Stimulated activated CD4-positive, alpha-beta T cell treated with anti-CD3 and anti-CD28 coated beads, TNF-alpha, amount 100 ng/mL, for 24 hours (primary cell): ENCODE measurements around the gene LSR.

Source experiments
- DNase-seq, 3 experiments: peaks; one replicate each; pipeline ENCODE4 v3.0.0-alpha.2; 2020; ENCODE audit warnings: low read depth in 3 of 3

The LSR gene, protein sequence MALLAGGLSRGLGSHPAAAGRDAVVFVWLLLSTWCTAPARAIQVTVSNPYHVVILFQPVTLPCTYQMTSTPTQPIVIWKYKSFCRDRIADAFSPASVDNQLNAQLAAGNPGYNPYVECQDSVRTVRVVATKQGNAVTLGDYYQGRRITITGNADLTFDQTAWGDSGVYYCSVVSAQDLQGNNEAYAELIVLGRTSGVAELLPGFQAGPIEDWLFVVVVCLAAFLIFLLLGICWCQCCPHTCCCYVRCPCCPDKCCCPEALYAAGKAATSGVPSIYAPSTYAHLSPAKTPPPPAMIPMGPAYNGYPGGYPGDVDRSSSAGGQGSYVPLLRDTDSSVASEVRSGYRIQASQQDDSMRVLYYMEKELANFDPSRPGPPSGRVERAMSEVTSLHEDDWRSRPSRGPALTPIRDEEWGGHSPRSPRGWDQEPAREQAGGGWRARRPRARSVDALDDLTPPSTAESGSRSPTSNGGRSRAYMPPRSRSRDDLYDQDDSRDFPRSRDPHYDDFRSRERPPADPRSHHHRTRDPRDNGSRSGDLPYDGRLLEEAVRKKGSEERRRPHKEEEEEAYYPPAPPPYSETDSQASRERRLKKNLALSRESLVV

DNA sequence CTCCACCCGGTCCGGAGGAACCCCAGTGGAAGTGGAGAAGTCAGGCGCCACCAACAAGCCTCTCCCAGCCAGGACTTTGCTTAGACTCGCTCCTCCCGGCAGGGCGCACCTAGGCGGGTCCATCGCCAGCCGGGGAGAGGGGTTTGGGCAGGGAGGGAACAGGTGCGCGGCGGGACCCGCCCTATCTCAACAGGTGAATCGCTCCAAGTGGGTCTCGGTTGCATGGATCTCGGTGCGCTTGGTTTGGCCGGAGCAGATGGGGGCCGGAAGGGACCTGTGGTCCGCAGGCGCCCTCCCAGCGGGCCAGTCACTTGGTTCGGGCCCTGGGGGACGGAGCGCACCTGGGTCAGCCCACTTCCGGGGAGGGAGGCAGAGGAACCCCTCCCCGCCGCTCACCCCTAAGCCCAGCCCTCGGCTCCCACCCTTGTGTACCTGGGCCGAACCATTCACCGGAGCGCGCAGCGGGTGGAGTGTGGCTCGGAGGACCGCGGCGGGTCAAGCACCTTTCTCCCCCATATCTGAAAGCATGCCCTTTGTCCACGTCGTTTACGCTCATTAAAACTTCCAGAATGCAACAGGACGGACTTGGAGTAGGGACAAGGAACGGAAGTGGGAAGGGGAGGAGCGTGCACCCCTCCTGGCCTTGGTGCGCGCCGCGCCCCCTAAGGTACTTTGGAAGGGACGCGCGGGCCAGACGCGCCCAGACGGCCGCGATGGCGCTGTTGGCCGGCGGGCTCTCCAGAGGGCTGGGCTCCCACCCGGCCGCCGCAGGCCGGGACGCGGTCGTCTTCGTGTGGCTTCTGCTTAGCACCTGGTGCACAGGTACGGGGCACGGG, at the start of gene LSR:
Gene LSR, plus strand, starts transcription at position 693 of the 836 bp plus-strand sequence. Its CDS starts 21 bp downstream, at position 714.
- DNase-seq = peak in 2 of 3 experiments; percentile 46 to 63

DNA sequence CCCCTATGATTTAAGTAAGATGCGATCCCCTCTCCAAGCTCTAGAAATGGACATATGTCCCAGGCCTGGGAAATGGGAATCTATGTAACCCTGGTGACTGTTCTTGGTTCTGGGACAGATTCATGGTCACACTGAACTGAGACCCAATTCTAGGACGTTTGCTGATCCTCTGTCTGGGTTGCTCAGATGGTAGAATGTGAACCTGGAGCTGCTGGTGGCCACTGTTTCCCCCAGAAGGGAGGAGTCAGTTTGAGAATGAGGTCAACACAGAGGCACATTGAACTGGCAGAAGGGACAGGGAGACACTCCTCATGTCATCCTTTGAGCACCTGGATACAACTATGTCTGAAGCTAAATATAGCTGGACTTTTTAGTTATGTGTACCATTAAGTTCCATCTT, 49.3 kb upstream of the LSR start:
- DNase-seq = no peak

DNA sequence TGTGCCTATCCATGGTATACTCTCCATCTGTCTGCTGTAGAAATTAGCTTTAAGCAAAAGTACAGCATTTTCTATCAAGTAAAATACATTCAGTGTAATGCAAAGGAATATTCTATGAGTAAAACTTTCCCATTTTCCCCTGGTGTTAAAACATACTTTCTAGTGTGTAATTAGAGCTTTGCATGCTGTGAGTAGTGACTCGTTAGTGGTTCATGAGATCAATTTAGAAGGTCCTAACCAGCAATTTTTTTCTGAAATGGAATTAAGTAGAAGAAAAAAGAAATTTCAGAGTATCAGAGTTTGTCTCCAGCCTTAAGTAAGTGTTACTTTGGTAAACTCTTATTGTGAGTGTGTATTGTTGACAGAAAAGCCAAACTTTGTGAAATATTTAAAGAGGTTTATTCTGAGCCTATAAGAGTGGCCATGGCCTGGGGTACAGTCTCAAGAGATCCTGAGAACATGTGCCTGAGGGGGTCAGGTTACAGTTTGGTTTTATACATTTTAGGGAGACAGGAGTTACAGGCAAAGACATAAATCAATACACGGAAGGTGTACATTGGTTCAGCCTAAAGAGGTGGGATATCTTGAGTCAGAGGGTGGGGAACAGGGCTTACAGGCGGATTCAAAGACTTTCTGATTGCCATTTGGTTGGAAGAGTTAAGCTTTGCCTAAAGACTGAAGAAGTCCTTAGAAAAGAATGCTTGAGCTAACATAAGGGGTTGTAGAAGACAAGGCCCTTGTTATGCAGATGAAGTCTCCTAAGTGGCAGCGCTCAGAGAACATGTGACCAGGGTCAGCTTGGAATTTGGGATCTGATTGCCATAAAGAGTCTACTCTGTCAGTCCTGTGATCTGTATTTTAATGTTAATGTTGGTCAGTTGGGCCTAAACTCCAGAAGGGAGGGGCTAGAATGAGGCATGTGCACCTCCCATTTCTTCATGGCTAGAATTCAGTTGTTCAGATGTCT, 45.8 kb upstream of the LSR start:
- DNase-seq = no peak

DNA sequence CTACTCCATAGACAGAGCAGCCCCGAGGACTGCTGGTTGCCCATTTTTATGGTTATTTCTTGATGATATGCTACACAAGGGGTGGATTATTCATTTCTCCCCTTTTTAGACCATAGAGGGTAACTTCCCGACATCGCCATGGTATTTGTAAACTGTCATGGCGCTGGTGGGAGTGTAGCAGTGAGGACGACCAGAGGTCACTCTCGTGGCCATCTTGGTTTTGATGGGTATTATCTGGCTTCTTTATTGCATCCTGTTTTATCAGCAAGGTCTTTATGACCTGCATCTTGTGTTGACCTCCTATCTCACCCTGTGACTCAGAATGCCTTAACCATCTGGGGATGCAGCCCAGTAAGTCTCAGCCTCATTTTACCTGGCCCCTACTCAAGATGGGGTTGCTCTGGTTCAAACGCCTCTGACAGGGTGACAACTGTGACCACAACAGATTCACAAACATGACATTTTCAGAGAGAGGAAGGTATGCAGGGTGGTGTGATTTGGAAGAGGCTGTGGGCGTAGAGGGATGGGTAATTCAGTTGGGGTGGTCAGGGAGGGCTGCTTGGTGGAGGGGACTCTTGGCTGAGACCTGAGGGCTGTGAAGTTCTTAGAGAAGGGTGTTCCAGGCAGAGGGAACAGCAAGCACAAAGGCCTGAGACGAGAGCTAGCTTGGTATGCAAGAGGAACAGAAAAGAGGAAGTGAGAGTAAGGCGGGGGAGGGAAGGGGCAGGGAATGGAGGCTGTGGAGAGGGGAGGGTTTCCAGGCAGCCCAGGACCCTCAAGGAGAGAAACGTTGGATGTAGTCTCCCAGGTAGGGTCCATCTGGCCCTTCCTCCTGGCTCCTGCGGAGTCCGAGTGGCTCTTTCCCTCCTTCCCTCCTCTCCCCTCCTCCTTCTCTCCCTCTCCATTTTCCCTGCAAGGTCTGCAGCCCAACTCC, 43.7 kb upstream of the LSR start:
- no peak for DNase-seq

DNA sequence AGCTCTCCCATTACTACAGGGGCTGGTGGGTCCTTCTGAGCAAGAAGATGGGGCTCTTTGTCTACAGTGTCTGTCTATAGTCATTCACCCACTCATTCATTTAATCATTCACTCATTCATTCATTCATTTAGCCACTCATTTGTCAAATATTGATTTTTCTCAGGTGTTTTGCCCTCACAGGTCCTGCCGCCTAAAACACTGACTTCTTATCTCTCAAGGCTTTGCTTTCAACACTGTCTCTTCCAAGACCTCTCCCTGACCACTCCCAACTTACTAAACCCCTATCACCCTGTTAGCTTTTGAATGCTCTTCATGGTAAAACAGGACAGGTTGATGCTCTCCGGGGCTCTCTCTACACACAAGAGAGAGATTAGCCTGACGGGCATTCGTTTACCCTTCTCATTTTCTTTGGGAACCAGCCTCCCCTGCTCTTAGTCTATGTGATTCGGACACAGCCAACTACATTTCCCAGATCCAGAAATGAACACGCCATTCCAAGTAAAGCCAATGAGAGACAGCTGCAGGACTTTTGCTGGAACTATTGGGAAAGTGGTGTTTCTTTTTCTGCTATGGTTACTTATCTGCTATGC, 43.0 kb upstream of the LSR start:
- DNase-seq = no peak

DNA sequence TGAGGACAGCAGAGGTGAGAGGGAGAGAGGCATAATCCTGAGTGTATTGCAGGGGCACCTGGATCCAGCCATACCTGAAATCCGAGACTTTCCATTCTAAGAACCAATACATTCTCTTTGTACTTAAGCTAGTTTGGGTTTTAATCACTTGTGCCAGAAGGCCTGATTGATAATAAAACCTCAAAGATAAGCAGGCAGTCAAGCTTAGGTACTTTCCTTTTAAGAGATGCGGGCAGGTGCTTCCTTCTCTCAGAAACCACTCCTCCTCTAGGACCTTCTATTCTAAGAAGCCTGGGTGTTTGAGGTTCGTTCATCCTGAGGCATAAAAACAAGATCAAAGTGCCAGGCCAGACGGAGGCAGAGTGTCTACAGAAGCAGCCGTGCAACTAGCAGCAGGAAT, 42.4 kb upstream of the LSR start:
- DNase-seq = no peak

DNA sequence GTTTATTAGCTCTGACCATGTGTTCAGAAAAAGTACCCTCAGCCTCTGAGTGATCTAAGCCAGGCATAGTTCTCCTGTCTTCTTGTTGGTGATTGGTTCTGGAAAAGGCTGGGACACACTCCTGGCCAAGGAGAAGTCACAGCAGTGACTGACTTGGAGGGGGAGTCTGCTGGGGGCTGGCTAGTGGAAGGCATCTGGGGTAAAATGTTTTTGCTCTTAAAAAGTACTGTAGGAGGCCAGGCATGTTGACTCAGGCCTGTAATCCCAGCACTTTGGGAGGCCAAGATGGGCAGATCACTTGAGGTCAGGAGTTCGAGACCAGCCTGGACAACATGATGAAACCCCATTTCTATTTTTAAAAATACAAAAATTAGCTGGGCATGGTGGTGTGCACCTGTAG, 41.9 kb upstream of the LSR start:
- no peak for DNase-seq

DNA sequence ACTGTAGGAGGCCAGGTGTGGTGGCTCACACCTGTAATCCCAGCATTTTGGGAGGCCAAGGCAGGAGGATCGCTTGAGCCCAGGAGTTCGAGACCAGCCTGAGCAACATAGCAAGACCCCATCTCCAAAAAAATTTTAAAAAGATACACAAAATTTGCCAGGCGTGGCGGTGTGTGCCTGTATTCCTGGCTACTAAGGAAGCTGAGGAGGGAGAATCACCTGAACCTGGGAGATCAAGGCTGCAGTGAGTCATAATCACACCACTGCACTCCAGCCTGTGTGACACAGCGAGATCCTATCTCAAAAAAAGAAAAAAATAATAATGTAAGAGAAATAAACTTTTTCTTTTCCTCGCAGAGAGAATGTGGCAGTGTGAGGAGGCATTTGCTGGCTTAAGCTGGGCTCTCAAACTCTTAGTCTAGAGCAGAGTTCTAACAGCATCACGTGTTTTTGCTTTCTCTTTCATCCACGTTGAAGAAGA, 41.4 kb upstream of the LSR start:
- DNase-seq = no peak

DNA sequence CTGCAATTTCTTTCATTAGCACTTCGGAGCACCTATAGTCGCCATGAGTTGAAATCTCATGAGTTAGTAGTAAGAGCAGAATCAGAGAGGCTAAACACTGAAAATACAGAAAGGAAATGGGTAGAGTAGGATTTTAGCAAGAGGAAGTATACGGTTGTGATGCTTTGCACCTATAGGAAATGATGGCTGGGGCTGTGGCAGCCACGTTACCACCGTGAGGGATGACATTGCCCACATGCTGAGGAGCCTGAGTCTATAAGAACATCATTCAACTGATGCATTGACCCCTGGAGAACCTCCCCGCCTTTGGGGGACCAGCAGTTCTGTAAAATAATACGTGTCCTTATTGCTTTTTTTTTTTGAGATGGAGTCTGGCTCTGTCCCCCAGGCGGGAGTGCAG, 40.7 kb upstream of the LSR start:
- no peak for DNase-seq

DNA sequence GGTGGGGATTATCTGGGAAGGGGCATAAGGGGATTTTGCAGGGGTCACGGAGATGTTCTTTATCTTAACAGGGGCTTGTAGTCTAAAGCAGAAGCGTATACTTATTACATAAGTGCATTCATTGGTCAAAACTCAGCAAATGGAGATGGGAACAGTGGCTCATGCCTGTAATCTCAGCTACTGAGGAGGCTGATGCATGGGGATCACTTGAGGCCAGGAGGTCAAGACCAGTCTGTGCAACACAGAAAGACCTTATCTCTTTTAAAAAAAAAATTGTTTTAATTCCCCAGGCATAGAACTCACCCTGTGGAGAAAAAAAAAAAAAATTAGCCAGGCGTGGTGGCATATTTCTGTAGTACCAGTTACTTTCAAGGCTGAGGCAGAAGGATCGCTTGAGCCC, 39.2 kb upstream of the LSR start:
- DNase-seq = no peak

DNA sequence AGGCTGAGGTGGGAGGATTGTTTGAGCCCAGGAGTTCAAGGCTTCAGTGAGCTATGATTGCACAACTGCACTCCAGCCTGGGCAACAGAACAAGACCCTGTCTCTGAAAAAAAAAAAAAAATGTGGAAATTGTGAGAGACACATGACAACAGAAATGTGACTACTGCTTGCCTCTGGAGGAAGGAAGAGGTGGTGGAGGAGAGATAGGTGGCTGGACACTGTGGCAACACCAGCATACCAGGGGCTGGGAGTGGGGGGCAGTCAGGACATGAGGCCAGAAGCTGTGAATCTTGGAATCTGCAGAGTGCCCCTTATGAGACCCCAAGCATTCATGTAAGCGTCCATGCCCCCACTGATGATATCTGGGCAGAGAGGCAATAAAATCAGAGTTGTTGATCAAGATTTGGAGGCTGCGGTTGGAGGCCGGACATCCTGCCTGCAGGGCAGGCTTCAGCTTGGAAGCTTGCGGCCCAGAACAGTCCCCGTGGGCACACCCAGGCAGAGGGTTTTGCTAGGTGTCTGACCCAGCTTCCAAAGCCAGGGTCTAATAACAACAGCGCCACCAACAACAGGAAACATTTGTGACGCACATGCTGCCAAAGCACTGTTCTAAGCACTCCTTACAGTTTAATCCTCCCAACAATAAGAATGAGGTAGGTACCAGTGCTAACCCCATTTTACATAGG, 37.1 kb upstream of the LSR start:
- DNase-seq = peak in 1 of 3 experiments; percentile 41

DNA sequence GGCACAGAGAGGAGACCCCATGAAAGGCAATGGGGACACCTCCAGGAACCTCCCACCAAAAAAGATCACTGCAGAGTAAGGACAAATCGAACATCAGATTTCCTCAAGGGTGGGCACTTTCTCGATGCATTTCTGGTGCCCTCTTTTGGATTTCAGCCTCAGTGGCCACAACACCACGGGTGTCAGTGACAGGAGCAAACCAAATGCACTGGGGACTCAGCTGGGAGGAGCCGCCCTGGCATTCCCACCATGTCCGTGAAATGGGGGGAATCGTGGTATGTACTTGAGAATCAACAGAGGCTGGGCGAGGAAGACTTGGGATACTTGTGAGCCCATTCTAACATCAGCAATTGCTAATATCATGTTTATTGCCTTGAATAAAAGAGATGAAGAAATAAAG, 36.6 kb upstream of the LSR start:
- no peak for DNase-seq

DNA sequence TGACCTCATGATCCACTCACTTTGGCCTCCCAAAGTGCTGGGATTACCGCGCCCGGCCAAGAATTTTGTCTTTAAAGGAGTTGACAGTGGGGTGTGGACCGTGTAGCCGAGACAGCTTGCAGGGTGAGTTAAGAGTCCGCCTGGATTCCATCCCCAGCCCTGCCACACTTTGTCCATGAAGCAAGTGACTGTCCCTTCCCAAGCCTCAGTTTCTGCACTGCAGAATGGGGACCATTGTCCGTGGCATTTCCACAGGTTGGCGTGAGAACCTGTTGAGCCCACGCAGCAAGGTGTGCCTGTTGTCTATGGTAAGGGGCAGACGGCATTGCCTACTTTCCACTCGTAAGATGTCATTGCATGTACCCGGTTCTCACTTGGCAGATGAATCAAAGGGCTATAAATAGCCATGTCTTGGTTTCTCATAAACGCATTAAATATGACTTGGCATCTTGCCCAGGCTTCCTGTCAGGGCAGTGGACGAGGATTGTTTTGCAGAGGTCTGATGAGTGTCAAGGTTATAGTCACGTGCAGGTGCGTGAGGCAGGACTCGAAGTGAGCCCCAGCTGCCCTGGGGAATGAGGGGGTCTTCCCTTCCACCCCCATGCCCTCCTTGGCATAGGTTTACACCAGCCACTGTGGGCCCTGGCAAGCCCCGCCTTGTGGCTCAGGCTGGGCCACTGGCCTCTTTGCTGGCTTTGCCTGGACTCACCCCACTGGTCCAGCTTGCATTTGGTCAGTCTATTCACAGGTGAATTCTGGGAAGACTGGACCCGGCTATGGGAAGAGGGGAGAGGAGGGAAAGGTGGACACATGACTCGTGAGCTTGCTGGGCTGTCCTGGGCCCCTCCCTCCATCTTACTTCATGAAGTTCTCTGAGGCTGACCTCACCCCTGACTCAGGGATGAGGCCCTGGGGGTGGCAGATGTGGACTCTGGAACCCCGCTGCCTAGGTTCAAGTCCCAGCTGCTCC, 34.9 kb upstream of the LSR start:
- DNase-seq = peak; percentile 55 to 78 (median 69)

DNA sequence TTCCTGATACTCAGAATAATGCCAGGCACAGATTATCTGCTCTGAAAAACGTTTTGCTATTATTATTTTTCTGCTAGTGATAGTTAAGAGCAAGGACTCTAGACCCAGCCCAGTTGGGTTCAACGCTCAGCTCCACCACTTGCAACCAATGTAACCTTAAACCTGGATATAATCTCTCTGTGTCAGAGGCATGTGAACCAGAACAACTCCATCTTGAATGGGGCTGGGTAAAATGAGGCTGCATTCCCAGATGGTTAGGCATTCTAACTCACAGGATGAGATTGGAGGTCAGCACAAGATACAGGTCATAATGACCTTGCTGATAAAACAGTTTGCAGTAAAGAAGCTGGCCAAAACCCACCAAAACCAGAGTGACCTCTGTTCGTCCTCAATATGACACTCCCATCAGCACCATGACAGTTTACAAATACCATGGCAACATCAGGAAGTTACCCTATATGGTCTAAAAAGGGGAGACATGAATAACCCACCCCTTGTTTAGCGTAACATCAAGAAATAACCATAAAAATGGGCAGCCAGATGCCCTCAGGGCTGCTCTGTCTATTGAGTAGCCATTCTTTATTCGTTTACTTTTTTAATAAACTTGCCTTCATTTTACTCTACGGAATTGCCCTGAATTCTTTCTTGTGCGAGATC, 33.9 kb upstream of the LSR start:
- no peak for DNase-seq

DNA sequence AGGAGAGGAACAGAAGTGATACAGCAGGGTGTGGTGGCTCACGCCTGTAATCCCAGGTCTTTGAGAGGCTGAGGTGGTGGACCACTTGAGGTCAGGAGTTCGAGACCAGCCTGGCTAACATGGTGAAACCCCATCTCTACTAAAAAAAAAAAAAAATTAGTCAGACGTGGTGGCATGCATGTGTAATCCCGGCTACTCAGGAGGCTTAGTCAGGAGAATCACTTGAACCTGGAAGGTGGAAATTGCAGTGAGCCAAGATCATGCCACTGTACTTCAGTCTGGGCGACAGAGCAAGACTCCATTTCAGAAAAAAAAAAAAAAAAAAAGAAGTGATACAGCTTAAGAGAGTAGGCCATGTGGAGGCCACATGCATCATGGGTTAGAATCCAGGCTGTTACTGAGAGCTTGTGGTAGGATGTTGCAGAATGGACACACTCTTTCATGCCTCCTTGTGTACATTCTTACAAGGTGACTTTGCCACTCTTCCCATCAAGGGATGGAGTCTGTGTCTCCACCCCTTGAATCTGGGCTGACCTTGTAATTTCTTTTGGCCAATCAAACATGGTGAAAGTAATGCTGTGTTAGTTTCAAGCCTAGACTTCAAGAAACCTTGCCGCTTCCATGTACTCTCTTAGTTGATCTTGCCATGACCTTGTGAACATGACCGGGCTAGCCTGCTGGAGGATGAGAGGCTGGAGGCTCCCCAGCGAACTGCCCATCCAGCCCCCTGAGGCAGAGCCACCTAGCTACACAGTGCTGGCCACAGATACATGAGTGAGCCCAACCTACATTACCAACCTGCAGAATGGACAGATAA, 32.6 kb upstream of the LSR start:
- no peak for DNase-seq

DNA sequence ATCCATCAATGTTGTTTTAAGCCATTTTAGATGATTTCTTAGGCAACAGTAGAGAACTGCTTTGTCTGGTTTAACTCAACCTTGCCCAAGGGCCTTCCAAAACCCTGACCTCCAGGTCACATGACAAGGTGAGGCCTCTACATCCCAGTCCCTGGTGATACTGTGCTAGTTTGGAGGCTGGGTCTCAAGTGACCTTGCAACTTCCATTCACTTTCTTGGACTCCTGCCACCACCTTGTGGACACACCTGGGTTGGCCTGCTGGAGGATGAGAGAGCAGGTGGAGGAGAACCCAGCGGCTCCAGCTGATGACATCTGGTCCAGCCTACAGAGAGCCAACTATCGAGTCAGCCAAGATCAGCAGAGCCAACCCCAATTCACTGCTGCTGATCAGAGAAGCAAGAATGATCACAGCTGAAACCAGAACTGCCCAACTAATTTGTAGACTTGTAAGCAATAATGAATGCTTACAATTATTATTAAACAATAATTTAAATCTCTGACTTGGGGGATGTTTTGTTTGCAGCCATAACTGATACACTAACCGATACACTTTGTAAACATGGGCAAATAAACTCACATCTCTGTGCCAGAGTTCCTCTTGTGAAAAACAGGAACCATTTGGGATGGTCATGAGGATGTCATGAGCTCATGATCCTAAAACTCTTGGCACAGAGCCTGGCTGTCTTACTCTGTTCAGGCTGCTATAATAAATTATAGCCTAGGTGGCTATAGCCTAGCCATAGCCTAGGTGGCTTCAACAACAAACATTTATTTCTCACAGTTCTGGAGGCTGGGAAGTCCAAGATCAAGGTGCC, 31.8 kb upstream of the LSR start:
- DNase-seq = no peak
